Activated CD4-positive, alpha-beta T cell treated with anti-CD3 and anti-CD28 coated beads for 4 hours (primary cell): ENCODE results near the gene GUCA2B.
A peak's percentile ranks its signal among the peaks of the same experiment; 100 is the strongest.

Experiments used
- DNase-seq, 2 donors: peaks; one replicate each; pipeline ENCODE4 v3.0.0-alpha.2; 2020

GUCA2B gene

DNA sequence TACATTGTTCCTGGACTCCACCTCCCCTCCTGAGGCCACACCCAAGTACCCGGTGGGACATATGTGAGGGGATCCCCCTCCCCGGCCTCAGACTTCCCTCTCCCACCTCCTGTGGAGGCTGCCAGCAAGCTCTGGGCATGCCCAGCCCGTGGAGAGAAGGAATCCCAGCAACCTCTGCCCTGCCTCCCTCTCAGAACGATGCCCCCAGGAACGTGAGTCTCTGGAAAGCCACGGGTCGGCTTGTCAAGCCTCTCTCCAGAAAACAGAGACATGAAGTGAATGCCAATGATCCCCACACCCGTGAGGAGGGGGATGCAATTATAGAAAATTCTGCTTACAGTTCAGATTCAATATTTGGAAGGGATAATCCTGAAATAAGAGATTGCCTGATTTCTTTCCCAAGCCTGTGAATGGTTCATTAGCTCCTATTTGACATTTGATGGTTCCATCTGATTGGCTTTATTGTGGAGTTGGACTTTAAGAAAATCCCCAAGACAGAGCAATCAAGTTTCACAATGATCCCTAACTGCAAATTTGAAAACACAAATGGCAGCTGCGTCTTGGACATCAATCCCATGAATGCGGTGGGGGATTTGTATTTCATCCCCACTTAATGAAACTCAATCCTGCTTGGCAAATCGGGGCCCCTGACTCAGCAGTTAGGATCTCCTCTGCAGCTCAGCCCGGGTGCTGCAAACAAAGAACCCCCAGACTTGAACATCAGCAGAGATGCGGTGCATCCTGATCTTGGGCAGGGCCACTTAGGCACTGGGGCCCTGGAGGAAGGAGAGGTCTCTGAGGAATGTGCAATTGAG is 9.1 kb upstream of the GUCA2B start:
- no peak for DNase-seq

- no peak for DNase-seq
Measured at GRCh38 chr1:42144711-42145388, 8.4 kb upstream of the GUCA2B start.

GRCh38 chr1:42145389-42145716 is 7.9 kb upstream of the GUCA2B start:
- no peak for DNase-seq

DNA sequence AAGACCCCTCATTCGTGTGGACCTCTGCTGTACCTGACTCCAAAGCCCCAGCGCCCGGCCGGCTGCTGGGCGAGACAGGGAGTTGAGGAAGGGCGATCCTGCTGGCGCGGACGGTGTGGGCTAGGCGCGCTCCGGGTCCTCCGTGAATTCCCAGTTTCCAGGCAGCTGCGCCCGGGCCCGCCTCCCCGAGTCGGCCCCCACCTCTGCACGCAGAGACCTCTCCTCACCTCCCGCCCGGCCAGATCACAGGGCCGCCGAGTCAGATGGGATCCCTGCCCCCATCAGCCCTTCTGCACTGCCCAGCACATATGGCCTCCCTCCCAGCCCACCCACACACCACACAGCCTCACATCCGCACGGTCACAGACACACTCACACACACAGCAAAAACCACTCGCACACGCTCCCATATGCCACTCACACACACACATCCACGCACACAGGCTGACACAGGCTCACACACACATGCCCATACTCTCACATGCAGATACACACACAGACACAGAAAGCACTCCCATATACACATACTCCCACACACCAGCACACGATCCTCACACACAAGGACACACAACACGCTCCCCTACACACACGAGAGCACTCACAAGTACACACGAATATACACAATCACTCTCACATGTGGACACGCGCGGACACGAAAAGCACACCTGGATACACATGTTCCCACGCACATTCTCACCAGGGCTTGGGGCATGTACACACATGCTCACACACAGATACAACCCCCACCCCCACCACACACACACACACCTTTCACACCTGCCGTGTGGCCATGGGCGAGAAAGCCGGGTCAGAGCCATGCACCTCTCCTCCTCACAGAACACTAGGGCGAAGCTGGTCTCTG is 7.2 kb upstream of the GUCA2B start:
- no peak for DNase-seq

- DNase-seq = peak; percentile 53 to 72
Measured at GRCh38 chr1:42146626-42147320, 6.4 kb upstream of the GUCA2B start.

GRCh38 chr1:42148166-42148565 is 5.0 kb upstream of the GUCA2B start:
- DNase-seq = no peak

DNA sequence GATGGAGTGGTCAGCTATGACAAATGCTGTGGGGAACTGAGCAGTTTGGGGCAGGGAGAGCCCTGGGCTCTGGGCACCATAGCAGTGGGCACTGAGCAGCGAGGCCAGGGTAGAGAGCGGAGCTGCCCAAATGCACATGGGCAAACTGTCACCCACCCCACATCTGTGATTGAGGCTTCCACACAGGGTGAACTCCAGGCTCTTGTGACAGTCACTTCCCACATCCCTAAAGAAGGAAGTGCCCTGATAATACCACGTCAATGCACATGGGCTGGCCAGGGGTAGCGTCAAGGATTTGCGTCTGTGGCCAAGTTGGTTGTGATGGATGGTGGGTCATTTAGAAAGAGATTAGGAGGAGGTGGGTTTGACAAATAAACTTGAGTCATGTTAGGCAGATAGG is 2.6 kb upstream of the GUCA2B start:
- DNase-seq = no peak

DNA sequence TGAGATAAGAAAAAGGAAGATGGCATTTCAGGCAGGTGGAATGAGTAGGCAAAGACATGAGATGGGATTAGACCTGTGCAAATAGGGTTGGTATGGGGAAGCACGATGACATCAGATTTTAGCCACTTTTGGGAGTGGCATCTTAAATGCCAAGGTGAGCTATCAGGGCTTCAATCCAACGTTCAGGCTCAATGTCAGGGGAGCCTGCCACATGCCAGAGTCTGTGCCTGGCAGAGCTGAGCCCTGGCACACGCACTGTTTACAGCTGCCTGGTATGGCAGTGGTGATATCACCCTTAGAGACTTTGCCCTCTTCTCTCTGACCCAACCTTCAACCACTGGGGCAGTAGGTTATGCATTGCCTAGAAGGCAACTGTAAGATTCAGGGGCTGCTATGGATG is 1.1 kb upstream of the GUCA2B start:
- DNase-seq = no peak

GRCh38 chr1:42153624-42154023 is 414 bp downstream of the GUCA2B start:
- no peak for DNase-seq

GRCh38 chr1:42154685-42155084 is 1.5 kb downstream of the GUCA2B start:
- no peak for DNase-seq

DNA sequence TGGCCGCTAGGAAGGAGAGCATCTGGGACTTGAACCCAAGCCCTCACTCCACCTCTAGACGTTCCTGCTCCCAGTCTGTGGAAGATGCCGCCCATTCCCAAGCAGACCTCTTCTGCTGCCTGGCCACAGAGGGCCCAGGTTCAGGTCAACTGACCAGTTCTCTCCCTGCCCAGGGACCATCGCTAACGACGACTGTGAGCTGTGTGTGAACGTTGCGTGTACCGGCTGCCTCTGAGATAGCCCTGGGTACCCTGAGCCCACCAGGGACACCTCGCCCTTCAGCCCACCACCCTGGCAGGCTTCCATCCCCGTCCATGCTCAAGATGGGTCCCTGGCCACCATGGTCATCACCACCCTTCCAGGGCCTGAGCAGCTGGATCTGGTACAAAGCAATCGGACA is 2.2 kb downstream of the GUCA2B start:
- no peak for DNase-seq

DNA sequence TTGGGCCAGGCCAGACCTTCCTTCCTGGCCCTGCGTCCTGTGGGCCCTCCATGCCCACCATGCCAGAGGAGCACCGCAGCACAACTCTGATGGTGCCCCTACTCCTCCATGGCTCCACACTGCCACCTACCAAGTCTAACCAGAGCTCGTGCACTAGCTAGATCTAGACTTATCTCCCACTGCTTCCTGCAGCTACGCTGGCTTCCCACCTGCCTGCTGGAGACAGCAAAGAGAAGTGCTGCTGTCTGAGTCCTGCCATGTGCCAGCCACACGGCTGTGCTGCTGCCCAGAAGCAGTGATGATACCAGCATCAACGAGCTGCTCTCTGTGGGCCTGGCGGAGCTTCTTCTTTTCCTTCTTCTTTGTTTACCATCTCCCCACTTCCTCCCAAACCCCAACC is 4.5 kb downstream of the GUCA2B start:
- no peak for DNase-seq

DNA sequence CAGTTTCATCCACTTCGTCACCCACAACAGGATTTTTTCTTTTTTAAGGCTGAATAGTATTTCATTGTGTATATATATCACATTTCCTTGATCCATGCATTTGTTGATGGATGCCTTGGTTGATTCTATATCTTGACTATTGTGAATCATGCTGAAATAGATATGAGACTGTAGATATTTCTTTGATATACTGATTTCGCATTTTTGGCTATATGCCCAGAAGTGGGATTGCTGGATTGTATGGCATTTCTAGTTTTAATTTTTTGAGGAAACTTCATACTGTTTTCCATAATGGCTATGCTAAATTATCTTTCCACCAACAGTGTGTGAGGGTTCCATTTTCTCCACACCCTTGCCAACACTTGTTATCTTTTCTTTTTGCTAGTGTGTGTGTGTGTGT is 5.0 kb downstream of the GUCA2B start:
- no peak for DNase-seq

- DNase-seq = no peak
Measured at GRCh38 chr1:42162181-42162580, 9.0 kb downstream of the GUCA2B start.

GRCh38 chr1:42163114-42163513 is 9.9 kb downstream of the GUCA2B start:
- no peak for DNase-seq

GRCh38 chr1:42163536-42164503 is 10.6 kb downstream of the GUCA2B start:
- no peak for DNase-seq

DNA sequence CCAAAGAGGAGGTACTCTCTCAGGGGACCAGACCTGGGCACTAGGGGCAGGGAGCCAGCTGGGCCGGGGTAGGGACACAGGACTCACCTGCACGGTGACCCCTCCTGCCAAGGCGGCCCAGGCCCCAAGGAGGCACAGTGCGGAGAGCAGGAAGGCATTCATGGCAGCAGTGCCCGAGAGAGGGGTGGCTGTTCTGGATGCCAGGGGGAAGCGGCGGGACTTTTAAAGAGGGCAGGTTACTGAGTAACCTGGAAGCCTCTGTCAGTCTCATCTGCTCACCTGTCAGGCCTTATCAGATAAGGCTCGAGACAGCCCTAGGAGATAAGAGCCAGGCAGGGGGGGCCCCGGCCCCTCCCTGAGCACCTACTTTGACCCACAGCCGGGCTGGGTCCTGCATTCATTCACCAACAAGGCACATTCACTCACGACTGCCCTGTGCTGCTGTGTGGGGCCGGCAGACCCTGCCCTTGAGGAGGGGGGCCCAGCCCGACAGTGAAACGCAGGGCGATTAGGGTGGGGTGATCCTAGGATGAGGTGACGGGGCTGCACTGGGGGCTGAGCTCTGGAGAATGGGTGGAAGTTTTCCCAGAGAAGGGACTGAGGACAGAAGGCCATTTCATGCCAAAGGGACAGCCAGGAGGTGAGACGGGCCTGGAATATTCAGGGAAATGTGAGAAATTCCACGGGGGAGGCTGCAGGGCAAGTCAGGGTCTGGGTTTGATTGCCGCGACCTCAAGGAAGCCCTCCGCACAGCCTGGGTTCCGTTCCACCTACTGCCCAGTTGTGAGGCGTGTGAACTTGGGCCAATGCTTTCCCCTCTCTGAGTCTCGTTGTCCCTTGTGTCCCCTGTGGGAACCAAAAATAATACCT is 11.6 kb downstream of the GUCA2B start, which contains the start of gene GUCA2A:
TSS of gene GUCA2A (minus strand) at position 195 of the 870 bp plus-strand sequence. CDS start at position 162, 33 bp downstream.
- DNase-seq = no peak

- no peak for DNase-seq
Measured at GRCh38 chr1:42165511-42166210, 12.5 kb downstream of the GUCA2B start.

DNA sequence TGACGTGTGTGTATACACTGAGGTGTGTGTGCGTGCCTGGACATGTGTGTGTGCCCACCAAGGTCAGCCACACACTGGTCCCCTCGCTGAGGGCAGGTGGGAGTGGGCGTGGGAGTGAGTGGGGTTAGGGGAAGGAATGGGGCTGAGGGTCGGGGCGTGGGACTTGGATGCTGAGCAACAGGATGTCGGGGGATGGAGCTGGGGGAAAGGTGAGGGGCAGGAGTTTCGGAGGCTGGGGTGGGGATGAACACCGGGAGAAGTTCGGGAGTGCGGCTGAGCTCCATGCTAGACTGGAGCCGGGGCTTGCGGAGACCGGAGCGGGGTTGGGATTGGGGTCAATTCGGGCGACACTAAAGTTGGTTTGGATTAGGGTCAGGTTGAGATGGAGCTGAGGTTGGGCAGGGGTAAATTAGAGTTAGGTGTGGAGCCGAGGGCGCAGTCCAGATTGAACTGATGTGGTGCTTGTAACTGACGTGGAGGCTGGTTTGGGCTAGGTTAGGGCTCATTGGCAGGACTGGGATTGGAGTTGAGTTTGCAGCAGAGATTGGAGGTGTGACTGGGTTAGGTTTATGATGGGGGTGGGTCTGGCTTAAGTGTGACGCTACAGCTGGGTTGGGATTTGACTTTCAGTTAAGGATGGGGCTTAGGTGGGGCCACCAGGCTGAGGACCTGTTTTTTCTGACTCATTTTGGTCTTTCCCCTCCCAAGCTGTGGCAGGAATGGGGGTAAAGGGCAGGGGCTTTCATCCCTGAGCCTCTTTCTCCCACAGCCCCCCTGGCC is 14.6 kb downstream of the GUCA2B start:
- no peak for DNase-seq
